H7 (cell line): Measurements from ENCODE around the gene NOVA1. TPM values are rescaled to one million over a fixed set of nuclear protein-coding genes. Genes with fewer than 3 reads are reported as not detected.

Experiments used
- DNase-seq: peaks from one replicate; pipeline ENCODE4 v3.0.0; 2012
- H3K27me3 ChIP-seq: 2 replicates; pipeline ENCODE4 v1.6.0; 2011; ENCODE audit warnings: mild to moderate bottlenecking, low read length; ENCODE audit not compliant: control insufficient read depth, insufficient read depth
- H3K36me3 ChIP-seq: replicated peaks from 2 replicates; pipeline ENCODE4 v1.5.1; 2011; ENCODE audit warnings: low read length; ENCODE audit not compliant: control insufficient read depth, insufficient read depth
- H3K4me3 ChIP-seq: 2 replicates; pipeline ENCODE4 v1.5.1; 2011; ENCODE audit warnings: low read depth, mild to moderate bottlenecking, control low read depth, low read length, moderate library complexity; ENCODE audit not compliant: insufficient read depth
- total RNA-seq: library from RNA; depleted of rRNA; stranded (reverse); fragments of >200 nt; shearing (Covaris generic); gene quantifications from 2 replicates; pipeline ENCODE4 v1.2.3, GENCODE V29; 2014

NOVA1 gene
- total RNA-seq, 1 experiment from 2014 or later = 4.7 TPM

DNA sequence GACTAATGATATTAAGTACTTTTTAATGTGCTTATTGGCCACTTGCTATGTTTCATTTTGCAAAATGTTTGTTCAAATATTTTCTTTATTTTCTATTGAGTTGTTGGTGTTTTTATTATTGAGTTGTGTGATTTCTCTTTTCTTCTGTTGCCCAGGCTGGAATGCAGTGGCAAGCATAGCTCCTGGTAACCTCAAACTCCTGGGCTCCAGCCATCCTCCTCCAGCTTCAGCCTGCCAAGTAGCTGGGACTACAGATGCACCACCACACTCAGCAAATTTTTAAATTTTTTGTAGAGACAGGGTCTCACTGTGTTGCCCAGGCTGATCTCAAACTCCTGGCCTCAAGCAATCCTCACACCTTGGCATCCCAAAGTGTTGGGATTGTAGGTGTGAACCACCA is 199.2 kb downstream of the NOVA1 start:
- DNase-seq = no peak
- Histone ChIP-seq H3K36me3 (no peaks in the 10 kb centered on the region), H3K27me3 (no peaks in the 10 kb centered on the region), H3K4me3 (no peak overlapping the region)
